Nephron progenitor cell (in vitro differentiated cells): ENCODE measurements around the gene FRMPD4.

Experiments
- DNase-seq: peaks from one replicate; pipeline ENCODE4 v3.0.0; 2021
- H3K27ac Mint-ChIP-seq: 2 replicates; pipeline ENCODE4 v1.8.0; 2021; ENCODE audit warnings: mild to moderate bottlenecking, moderate library complexity, mixed read lengths
- H3K27me3 Mint-ChIP-seq: 2 replicates; pipeline ENCODE4 v1.8.0; 2021; ENCODE audit warnings: mild to moderate bottlenecking, low read depth, mixed read lengths; ENCODE audit not compliant: poor library complexity
- H3K36me3 Mint-ChIP-seq: 2 replicates; pipeline ENCODE4 v1.8.0; 2021; ENCODE audit warnings: low read depth, mixed read lengths
- H3K4me1 Mint-ChIP-seq: 2 replicates; pipeline ENCODE4 v1.8.0; 2021; ENCODE audit warnings: mixed read lengths
- H3K4me3 Mint-ChIP-seq: 2 replicates; pipeline ENCODE4 v1.8.0; 2021; ENCODE audit warnings: mild to moderate bottlenecking, moderate library complexity, mixed read lengths
- H3K9me3 Mint-ChIP-seq: 2 replicates; pipeline ENCODE4 v1.8.0; 2021; ENCODE audit warnings: mild to moderate bottlenecking, moderate library complexity, mixed read lengths
- CTCF ChIP-seq: fragments of 200-600 bp; sonication (generic); IDR thresholded peaks from 2 replicates; pipeline ENCODE4 v1.5.0; 2021; ENCODE audit warnings: antibody characterized with exemption

FRMPD4 gene

GRCh38 chrX:12234534-12235329 lies 96.5 kb downstream of the FRMPD4 start:
- H3K9me3 Mint-ChIP-seq = peaks cover 16% of the 10 kb centered on the region
- H3K27ac Mint-ChIP-seq = no peak overlapping the region
- no peak overlapping the region for H3K4me3 Mint-ChIP-seq
- no peak for TF ChIP-seq CTCF
- H3K4me1 Mint-ChIP-seq = no peaks in the 10 kb centered on the region
- no peaks in the 10 kb centered on the region for H3K27me3 Mint-ChIP-seq
- no peak for DNase-seq
- H3K36me3 Mint-ChIP-seq = no peaks in the 10 kb centered on the region

- Mint-ChIP-seq H3K27me3 (no peaks in the 10 kb centered on the region), H3K36me3 (no peaks in the 10 kb centered on the region), H3K27ac (no peak overlapping the region), H3K9me3 (peaks cover 25% of the 10 kb centered on the region), H3K4me1 (no peaks in the 10 kb centered on the region), H3K4me3 (no peak overlapping the region)
- no peak for TF ChIP-seq CTCF
- no peak for DNase-seq
Measured at GRCh38 chrX:12236156-12236555, 97.9 kb downstream of the FRMPD4 start.

DNA sequence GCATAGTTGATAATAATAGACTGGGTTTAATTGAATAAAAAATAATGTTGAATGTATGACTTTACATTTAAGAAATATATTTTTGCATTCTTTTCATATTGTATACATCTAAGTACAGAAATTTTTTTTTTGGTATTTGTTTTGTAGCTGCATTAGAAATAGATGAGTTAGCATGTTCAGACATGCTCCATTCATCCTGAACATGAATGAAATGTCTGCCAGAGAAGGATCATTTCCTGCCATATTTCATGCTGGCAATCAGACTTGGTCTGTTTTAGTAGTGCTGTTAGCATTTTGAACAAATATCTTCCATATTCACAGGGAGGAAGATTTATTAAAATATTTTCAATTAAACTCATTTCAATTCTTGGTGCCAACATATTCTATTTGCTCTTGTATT lies 98.9 kb downstream of the FRMPD4 start:
- Mint-ChIP-seq H3K9me3 (peaks cover 20% of the 10 kb centered on the region), H3K36me3 (no peaks in the 10 kb centered on the region), H3K4me3 (no peak overlapping the region), H3K27me3 (no peaks in the 10 kb centered on the region), H3K4me1 (no peaks in the 10 kb centered on the region), H3K27ac (no peak overlapping the region)
- DNase-seq = no peak
- no peak for TF ChIP-seq CTCF

DNA sequence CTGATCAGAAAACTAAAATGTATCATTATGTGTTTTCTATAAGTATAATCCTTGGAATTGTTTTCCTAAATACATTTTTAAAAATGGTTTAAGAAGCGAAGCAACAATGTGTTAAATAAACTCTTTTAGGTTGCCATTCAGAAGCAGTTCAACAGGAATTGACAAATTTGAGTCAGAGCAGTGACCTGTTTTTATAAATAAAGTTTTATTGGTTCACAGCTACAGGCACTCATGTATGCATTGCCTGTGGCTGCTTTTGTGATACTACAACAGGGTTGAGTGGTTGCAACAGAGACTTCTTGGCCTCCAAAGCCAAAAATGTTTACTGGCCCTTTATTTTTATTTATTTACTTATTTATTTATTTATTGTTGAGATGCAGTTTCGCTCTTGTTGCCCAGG lies 99.5 kb downstream of the FRMPD4 start:
- Mint-ChIP-seq H3K9me3 (peaks cover 18% of the 10 kb centered on the region), H3K27ac (no peak overlapping the region), H3K36me3 (no peaks in the 10 kb centered on the region), H3K4me3 (no peak overlapping the region), H3K27me3 (no peaks in the 10 kb centered on the region), H3K4me1 (no peaks in the 10 kb centered on the region)
- DNase-seq = no peak
- TF ChIP-seq CTCF = no peak

GRCh38 chrX:12239356-12240082 lies 101.2 kb downstream of the FRMPD4 start:
- no peaks in the 10 kb centered on the region for H3K36me3 Mint-ChIP-seq
- H3K9me3 Mint-ChIP-seq = peaks cover 24% of the 10 kb centered on the region
- H3K27me3 Mint-ChIP-seq = no peaks in the 10 kb centered on the region
- H3K4me3 Mint-ChIP-seq = no peak overlapping the region
- DNase-seq = no peak
- no peak for TF ChIP-seq CTCF
- no peak overlapping the region for H3K27ac Mint-ChIP-seq
- H3K4me1 Mint-ChIP-seq = no peaks in the 10 kb centered on the region

GRCh38 chrX:12240491-12240890 lies 102.2 kb downstream of the FRMPD4 start:
- Mint-ChIP-seq H3K27ac (no peak overlapping the region), H3K27me3 (no peaks in the 10 kb centered on the region), H3K4me1 (no peaks in the 10 kb centered on the region), H3K4me3 (no peak overlapping the region), H3K9me3 (peaks cover 27% of the 10 kb centered on the region), H3K36me3 (no peaks in the 10 kb centered on the region)
- TF ChIP-seq CTCF = no peak
- DNase-seq = no peak
